Neural progenitor cell (in vitro differentiated cells): ENCODE data around the gene LITAFD.

Source experiments
- CTCF ChIP-seq: fragments of 200-600 bp; sonication (generic); IDR thresholded peaks from 2 replicates; pipeline ENCODE4 v1.5.1; 2017; ENCODE audit warnings: antibody characterized with exemption, mild to moderate bottlenecking
- EZH2 ChIP-seq: fragments of 200-600 bp; sonication (generic); IDR thresholded peaks from 2 replicates; pipeline ENCODE4 v1.6.1; 2017; ENCODE audit warnings: antibody characterized with exemption, mild to moderate bottlenecking, moderate library complexity
- EZH2phosphoT487 ChIP-seq: fragments of 200-600 bp; sonication (generic); IDR thresholded peaks from 2 replicates; pipeline ENCODE4 v1.6.1; 2017; ENCODE audit warnings: antibody characterized with exemption

DNA sequence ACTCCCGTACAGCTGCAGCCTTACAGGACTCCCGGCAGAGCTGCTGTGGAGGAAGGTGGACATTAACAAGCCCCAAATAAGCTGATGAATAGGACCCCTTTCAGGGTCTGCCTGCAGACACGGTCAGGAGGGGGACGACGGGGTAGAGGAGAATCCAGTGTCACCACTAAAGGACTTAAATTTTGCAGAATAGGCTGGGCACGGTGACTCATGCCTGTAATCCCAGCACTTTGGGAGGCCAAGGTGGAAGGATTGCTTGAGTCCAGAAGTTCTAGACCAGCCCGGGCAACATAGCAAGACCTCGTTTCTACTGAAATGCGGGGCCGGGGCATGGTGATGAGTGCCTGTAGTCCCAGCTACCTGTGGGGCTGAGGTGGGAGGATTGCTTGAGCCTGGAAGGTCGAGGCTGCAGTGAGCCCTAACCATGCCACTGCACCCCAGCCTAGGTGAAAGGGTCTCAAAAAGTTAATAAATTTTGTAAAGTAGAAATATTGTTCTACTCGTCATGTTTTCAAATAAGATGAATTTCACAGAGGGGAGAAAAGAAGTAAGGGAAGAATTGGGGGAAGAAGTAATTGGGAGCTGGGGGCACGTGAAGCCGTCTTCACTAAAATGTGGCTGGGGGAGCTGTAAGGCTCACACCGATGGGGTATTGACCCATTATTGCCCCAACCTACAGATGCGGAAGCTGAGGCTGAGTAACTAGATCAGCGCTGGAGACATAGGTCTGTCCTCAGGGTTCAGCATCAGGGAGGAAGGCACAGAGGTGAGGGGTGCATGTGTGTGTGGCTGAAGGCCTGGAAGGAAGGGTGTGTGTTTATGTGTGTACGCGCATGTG is 4.7 kb downstream of the LITAFD start:
- TF ChIP-seq CTCF, result no peak
- TF ChIP-seq EZH2, result no peak
- TF ChIP-seq EZH2phosphoT487, result no peak
